Thoracic aorta (tissue), 2 donors: ENCODE data around the gene SLC17A9. TPM values are rescaled to one million over a fixed set of nuclear protein-coding genes. Genes with fewer than 3 reads are reported as not detected.

ENCODE experiments used
- ATAC-seq: fragments of 150-250 bp; one replicate; pipeline ENCODE4 v1.8.0; 2017; ENCODE audit warnings: low read depth; ENCODE audit not compliant: insufficient number of reproducible peaks, low FRiP score
- DNase-seq: peaks from one replicate; pipeline ENCODE4 v3.0.0-alpha.2; 2020; ENCODE audit warnings: low spot score
- H3K27ac ChIP-seq, 2 donors: fragments of 200-600 bp; sonication (generic); 1 replicate in 1 of 2; 2 replicates in 1 of 2; pipeline ENCODE4 v1.5.1; 2016; ENCODE audit warnings: mild to moderate bottlenecking in 2 of 2, moderate library complexity in 2 of 2
- H3K27me3 ChIP-seq: fragments of 200-600 bp; sonication (generic); replicated peaks from 2 replicates; pipeline ENCODE4 v1.6.0; 2016; ENCODE audit warnings: mild to moderate bottlenecking; ENCODE audit not compliant: insufficient read depth
- H3K36me3 ChIP-seq: fragments of 200-600 bp; sonication (generic); one replicate; pipeline ENCODE4 v1.5.1; 2016
- H3K4me1 ChIP-seq, 2 donors: fragments of 200-600 bp; sonication (generic); 1 replicate in 1 of 2; 2 replicates in 1 of 2; pipeline versions ENCODE4 v1.5.1 to v1.6.0; 2016; ENCODE audit warnings: low read depth in 2 of 2, mild to moderate bottlenecking in 1 of 2; ENCODE audit not compliant: control insufficient read depth in 1 of 2
- H3K4me3 ChIP-seq: fragments of 200-600 bp; sonication (generic); 2 replicates; pipeline ENCODE4 v1.5.1; 2016; ENCODE audit warnings: mild to moderate bottlenecking
- H3K9me3 ChIP-seq: fragments of 200-600 bp; sonication (generic); 2 replicates; pipeline ENCODE4 v1.5.1; 2016
- total RNA-seq, 2 donors: library from RNA; depleted of rRNA; stranded (reverse); fragments of >200 nt; gene quantifications; one replicate each; pipeline versions ENCODE4 v1.1.0 to v1.2.3, GENCODE V29; 2016
- TF ChIP-seq, protein P1 (sequence below): fragments of 200-600 bp; sonication (generic); IDR thresholded peaks from one replicate; pipeline ENCODE4 v1.5.1; 2019; ENCODE audit warnings: antibody characterized with exemption

SLC17A9 gene
- total RNA-seq, 2 donors from 2014 or later = 17.9 to 18.8 TPM

DNA sequence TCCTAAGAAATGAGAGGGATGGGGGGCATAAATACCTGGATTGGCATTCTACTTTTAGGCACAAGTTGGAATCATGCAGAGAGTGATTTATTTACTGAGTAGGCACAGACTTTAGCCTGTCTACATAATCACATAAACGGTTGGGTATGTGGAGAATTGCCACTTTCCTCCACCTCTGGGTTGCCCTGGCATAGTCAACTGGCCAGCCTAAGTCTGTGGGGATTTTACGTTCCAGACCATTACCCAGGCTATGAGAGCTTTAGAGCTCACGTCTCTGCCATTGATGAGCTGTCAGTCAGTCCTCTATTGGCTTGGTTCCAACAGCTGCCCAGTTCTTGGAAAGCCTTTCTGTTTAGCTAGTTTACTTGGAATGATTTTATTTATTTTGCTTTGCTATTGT, 59.3 kb downstream of the SLC17A9 start:
- Histone ChIP-seq H3K4me1 (peaks cover 7 to 15% of the 10 kb centered on the region in 2 donors), H3K27ac (no peak overlapping the region), H3K4me3 (no peak overlapping the region), H3K27me3 (peaks cover 18% of the 10 kb centered on the region), H3K9me3 (peaks cover 11% of the 10 kb centered on the region), H3K36me3 (no peaks in the 10 kb centered on the region)
- TF ChIP-seq, protein P1, sequence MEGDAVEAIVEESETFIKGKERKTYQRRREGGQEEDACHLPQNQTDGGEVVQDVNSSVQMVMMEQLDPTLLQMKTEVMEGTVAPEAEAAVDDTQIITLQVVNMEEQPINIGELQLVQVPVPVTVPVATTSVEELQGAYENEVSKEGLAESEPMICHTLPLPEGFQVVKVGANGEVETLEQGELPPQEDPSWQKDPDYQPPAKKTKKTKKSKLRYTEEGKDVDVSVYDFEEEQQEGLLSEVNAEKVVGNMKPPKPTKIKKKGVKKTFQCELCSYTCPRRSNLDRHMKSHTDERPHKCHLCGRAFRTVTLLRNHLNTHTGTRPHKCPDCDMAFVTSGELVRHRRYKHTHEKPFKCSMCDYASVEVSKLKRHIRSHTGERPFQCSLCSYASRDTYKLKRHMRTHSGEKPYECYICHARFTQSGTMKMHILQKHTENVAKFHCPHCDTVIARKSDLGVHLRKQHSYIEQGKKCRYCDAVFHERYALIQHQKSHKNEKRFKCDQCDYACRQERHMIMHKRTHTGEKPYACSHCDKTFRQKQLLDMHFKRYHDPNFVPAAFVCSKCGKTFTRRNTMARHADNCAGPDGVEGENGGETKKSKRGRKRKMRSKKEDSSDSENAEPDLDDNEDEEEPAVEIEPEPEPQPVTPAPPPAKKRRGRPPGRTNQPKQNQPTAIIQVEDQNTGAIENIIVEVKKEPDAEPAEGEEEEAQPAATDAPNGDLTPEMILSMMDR = no peak
- no peak for ATAC-seq
- DNase-seq = no peak

DNA sequence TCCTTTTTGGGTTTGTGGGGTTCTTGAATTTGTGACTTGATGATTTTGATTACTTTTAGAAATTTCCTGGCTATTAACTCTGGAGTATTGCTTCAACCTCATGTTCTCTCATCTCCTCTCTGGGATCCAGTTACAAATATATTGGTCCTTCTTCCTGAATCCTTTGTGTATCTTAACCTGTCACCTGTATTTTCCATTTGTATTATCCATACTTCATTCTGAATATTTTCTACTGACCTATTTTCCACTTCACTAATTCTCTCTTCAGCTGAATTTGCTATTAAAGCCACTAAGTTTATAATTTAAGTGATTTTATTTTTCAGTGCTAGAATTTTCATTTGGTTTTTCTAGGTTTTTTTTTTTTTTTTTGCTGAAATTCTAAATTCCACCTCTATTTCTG, 60.7 kb downstream of the SLC17A9 start:
- ATAC-seq (no peak), DNase-seq (no peak)
- Histone ChIP-seq H3K36me3 (no peaks in the 10 kb centered on the region), H3K27ac (no peak overlapping the region), H3K4me3 (no peak overlapping the region), H3K9me3 (peaks cover 11% of the 10 kb centered on the region), H3K4me1 (peaks cover 3 to 9% of the 10 kb centered on the region in 2 donors), H3K27me3 (peaks cover 6% of the 10 kb centered on the region)
- TF ChIP-seq, protein P1 = no peak

DNA sequence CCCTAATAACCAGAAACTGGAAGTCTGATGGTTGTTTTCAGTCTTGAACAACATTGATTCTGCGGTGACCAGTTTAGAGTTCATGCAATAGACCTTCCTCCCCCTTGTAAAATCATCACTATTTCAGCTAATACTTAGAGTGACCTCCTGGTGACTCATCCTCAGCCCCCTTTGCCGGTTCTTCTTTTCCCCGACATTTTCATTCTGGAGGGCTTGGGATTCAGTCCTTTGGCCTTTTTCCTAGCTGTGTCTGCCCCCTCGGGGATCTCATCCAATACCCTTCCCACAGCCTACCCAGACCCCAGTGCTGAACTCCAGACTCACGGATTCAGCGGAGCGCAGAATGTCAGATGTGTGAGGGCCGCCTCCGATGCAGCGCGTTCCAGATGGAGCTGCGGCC, 61.8 kb downstream of the SLC17A9 start:
- TF ChIP-seq, protein P1 = no peak
- Histone ChIP-seq H3K4me1 (peaks cover 0 to under 1% of the 10 kb centered on the region in 2 donors), H3K27me3 (peaks cover 6% of the 10 kb centered on the region), H3K36me3 (no peaks in the 10 kb centered on the region), H3K27ac (no peak overlapping the region), H3K9me3 (peaks cover 11% of the 10 kb centered on the region), H3K4me3 (no peak overlapping the region)
- ATAC-seq (no peak), DNase-seq (no peak)

DNA sequence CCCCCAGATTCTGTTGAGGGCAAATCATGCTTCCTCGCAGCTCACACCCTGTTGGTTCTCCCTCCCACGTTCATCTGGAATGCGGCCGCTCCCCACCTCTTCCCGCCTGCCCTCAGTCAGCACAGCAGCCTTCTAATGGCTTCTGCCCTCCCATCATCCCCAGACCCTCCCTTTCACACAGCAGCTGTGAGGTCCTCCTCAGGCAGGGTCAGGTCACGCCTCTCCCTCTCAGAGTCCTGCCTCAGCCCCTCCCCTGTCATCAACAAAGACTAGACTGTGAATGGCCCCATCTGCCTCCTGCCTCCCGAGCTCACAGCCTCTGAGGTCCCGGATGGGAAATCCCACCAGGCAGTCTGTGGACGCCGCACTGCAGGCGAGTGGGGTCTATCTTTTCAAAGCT, 62.2 kb downstream of the SLC17A9 start:
- H3K36me3 ChIP-seq = no peaks in the 10 kb centered on the region
- peaks cover 4% of the 10 kb centered on the region for H3K27me3 ChIP-seq
- no peak overlapping the region for H3K4me3 ChIP-seq
- peaks cover 11% of the 10 kb centered on the region for H3K9me3 ChIP-seq
- TF ChIP-seq, protein P1 = no peak
- ATAC-seq = no peak
- H3K4me1 ChIP-seq = no peaks in the 10 kb centered on the region
- DNase-seq = no peak
- no peak overlapping the region for H3K27ac ChIP-seq

- peaks cover 12% of the 10 kb centered on the region for H3K9me3 ChIP-seq
- no peak overlapping the region for H3K27ac ChIP-seq
- H3K36me3 ChIP-seq = no peaks in the 10 kb centered on the region
- DNase-seq (no peak), ATAC-seq (no peak)
- no peaks in the 10 kb centered on the region for H3K4me1 ChIP-seq
- H3K4me3 ChIP-seq = no peak overlapping the region
- no peaks in the 10 kb centered on the region for H3K27me3 ChIP-seq
- TF ChIP-seq, protein P1 = no peak
Observed at GRCh38 chr20:63015147-63015661, 62.7 kb downstream of the SLC17A9 start.
